Peyer's patch (tissue), 4 donors: ENCODE data around the gene TMCC3.

Experiments used
- CTCF ChIP-seq, 6 experiments: fragments of 450-650 bp in 4 of 6; fragments of 200-600 bp in 2 of 6; sonication (generic) in 1 of 6; IDR thresholded peaks; one replicate each; pipeline ENCODE4 v1.5.1; 2017 to 2019; ENCODE audit warnings: antibody characterized with exemption in 6 of 6, mild to moderate bottlenecking in 3 of 6, moderate library complexity in 1 of 6
- POLR2A ChIP-seq, 2 donors: fragments of 450-650 bp; IDR thresholded peaks; one replicate each; pipeline ENCODE4 v1.5.1; 2017; ENCODE audit warnings: antibody characterized with exemption in 2 of 2, mild to moderate bottlenecking in 2 of 2, moderate library complexity in 2 of 2

- TF ChIP-seq CTCF (IDR thresholded peaks at IDR 0.05) (no peak), POLR2A (IDR thresholded peaks at IDR 0.05) (no peak)
These were observed 28.0 kb upstream of the TMCC3 start for GRCh38 chr12:94678379-94678778.
